Measurements from ENCODE around the gene EZR.
"Not testable (repeated sequence)": the region's sequence is repeated elsewhere in the genome, so short reads cannot be mapped to it uniquely, and the experiment has no call there.

Gene EZR

DNA sequence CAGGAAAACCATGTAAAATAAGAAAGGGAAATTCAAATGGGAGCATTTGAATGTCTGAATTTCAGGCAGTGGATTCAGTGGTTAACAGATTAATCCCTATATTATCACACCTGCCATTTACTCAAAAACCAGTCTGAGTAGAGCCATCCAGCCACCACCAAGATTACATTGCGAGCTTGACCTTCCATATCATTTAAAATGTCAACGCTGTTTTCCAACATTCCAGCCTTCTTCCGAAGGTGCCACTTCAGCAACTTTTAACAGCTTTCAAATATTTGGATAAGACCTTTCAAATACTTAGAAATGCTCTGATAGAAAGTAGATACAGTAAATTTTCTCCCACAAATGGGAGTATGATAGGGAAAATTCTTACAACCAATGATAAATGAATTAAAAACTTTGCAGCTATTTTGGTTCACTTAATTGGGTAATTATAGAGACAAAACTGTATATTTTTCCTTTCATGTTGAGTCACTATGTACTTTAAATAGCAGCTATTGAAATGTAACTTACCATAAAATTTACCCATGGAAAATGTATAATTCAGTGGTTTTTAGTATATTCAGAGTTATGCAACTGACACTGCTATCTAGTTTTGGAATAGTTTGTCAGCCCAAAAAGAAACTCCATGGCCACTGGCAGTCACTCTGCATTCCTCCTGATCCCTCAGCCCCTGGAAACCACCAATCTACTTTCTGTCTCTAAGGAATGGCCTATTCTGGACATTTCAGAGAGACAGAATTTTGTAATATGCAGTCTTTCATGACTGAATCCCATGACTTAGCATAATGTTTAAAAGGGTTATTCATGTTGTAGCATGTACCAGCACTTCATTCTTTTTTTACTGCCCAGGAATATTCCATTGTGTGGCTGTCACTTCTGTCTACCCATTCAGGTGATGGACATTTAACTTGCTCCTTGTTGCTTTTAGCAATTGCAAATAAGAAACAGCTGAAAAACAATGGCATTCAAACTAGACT is 21.5 kb downstream of the EZR start:
- no peak for DNase-seq (ENCODE audit: low spot score)

GRCh38 chr6:158796353-158796752 is 22.8 kb downstream of the EZR start:
- DNase-seq (ENCODE audit: low spot score) = no peak

- no peak for DNase-seq (ENCODE audit: low spot score)
Measured at GRCh38 chr6:158795516-158795915, 23.7 kb downstream of the EZR start.

DNA sequence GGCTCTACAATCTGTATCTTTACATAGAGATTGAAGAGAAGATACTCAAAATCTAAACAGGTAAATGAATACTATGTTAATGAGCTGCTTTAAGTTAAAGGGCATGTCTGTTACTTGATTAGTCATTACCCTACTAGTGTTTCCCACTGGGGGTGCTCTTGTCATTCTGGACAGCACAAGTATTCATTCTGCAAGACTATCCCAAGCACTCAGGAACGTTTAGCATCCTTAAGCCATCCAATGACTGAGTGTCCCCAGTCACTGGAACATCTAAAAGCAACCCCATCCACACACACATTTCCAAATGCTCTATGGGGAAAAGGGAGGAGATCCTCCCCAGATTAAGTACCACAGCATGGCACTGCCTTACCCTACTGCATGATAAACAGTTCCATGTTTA is 25.7 kb downstream of the EZR start:
- DNase-seq (ENCODE audit: low spot score) = no peak

GRCh38 chr6:158792505-158792904 is 26.7 kb downstream of the EZR start:
- DNase-seq (ENCODE audit: low spot score) = not testable (repeated sequence)

GRCh38 chr6:158791274-158791855 is 27.8 kb downstream of the EZR start:
- DNase-seq (ENCODE audit: low spot score) = no peak

- no peak for DNase-seq (ENCODE audit: low spot score)
Measured at GRCh38 chr6:158789115-158789917, 29.9 kb downstream of the EZR start.

DNA sequence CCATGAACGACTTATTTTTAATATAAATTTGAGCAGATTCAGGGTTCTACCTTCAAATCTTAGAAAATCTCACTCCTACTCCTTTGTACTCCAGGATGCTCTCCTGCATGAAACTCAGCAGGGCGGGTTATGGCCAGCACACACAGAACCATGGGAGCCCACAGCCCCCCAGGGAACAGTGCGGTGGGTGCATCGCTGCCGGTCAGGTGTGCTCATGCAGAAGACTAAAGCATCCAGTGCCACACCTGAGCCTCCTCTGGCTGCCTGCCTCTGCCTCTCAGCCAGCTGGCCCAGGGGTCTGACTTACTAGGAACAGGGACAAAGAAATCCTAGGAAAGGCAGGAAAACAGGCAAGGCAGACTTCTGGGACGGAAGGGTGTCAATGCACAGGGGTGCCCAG is 31.8 kb downstream of the EZR start:
- DNase-seq (ENCODE audit: low spot score) = no peak

DNA sequence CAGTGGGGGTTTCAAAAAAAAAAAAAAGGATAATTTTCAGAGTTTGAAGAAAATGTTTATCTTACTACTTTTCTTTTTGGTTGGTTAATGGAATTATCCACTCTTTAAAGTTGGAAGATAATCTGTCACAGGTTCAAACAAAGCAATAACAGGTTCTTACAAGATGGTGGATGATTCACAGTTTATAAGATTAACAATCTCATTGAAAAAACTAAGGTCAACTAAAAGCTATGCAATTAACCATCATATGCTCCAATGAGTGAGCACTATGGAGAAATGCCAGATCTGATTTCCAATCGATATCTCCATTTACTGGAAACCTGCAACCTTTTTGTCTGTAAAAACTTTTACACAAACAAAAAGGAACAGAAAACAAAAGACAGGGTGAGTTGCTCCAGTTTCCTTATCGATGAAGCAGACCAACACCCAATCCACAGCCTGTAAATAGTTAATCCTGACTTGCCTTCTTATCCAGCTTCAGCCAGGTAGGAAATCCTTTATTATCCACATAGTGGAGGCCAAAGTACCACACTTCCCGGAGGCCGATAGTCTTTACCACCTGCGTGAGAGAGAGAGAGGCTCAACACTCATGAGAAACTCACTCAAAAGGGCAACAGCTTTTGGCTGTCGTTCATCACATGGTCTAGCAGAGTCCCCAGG is 32.4 kb downstream of the EZR start:
- DNase-seq (ENCODE audit: low spot score) = no peak

- no peak for DNase-seq (ENCODE audit: low spot score)
Measured at GRCh38 chr6:158785036-158785435, 34.1 kb downstream of the EZR start.

DNA sequence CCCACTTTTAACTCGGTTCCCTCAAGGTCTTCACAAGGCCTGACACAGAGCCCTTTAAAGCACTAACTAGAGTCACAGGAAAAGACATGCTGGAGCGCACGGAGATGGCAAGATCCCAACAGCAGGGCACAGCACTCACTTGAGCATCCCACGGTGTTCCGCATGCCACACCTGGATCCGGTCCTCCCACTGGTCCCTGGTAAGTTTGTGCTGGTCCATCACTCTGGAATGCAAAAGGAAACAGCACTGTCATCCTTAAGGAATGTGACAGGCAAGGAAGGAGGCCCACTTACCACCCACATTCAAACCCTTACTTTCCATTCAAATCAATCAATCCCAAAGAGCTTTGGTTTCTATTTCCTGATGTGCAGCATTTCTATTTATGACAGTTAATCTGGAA is 34.7 kb downstream of the EZR start:
- no peak for DNase-seq (ENCODE audit: low spot score)

- no peak for DNase-seq (ENCODE audit: low spot score)
Measured at GRCh38 chr6:158783851-158784250, 35.3 kb downstream of the EZR start.

DNA sequence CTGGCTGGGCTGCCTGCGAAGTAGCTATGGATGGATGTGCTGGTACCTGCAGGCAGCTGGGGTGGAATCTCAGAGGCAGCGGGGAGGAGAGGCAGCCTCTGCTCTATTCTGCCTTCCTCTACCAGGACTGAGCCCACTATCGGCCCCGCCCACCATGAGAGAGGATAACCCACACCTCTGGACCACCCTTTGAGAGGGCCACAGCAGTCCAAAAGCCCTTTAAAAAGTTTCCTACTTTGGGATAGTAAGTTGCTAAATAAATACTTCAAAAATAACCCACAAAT is 36.1 kb downstream of the EZR start:
- DNase-seq (ENCODE audit: low spot score) = no peak

DNA sequence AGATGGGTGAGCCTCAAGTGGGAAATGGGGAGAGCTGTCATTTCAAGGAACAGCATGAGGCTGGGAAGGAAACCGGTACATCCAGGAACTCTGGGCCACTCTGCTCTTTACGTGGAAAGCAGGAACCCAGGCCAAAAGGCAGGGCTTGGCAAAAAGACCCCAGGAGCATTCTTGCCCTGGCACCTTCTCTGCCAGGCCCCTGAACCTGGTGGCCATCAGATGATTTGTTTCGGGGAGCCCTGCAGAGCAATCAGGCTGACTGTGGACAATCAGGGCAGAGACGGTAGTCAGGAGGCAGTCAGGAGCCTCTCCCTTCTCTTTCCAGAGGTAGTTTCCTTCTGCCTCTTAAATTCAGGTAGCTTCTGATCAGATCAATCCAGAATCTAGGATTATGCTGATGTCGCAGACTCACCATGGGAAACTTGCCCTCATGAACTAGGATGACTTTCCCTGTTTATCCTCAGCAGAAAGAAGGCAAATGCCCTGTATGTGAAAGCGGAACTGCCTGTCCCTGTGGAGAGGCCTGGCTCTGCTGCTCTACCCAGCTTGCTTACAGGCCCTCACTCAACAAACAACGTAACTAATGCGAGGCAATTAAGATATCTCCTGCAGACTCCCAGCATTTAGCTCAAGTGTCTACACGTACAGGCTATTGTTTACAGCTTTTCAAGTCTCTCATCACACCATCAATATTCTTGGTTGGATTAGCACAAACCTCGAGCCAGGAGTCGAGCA is 36.6 kb downstream of the EZR start:
- DNase-seq (ENCODE audit: low spot score) = no peak

GRCh38 chr6:158781692-158782373 is 37.3 kb downstream of the EZR start:
- no peak for DNase-seq (ENCODE audit: low spot score)

DNA sequence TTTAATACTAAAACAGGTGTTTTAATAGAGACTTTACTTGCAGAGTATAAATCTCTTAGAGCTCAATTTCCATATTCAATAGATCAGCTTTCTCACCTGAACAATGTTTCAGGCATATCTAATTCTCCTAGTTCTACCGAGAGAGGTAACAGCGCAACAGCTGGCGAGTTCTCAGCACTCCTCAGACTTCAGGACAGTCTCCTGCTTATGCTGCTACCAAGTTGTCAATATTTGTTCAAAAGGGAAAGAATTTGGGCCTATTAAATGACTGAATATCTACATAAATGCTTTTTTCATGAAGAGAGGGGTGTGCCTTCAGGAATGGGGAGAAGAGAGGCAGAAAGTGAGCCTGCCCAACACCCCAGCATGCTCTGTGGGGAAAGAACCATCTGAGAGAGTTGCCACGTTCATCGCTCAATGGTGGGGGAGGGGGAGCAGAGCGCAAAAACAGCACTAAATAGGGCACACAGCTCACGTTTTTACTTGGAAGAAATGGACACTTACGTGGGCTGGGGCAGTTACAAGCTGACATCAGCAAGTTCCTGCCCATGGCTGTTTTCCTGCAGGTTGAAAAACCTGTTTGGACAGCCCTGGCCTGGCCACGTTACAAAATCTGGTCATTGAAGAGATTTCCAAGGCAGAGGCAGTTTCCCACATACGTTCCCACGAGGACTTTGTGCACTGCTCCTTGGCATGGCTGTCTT is 38.0 kb downstream of the EZR start:
- no peak for DNase-seq (ENCODE audit: low spot score)

DNA sequence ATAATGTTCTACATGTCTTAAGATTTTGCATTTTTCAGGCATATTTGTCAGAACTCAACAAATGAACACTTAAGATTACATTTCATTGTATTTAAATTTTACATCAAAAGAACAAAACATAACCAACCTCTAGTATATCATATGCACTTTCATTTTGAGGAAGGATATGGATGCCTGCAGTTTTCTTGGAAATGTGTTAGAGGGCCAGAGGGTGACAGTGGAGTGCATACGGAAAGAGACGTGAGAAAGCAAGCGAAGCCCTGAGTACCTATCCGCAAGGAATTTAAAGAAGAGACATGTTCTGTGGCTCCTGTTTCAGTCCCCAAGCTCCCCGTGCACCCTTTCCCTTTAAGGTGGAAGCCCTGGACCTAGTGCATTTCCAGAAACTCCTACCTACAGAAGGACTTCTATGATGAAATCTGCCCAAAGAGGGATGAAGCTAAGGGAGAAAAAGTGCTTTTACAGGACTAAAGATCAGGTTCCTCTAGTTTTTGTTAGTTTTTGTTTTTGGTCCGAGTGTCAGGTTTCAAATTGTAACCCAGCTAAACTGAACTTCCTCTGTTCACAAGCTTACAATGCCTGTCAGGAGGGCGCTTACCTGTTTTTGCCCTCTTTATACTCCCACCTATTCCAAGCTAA is 38.8 kb downstream of the EZR start:
- no peak for DNase-seq (ENCODE audit: low spot score)

DNA sequence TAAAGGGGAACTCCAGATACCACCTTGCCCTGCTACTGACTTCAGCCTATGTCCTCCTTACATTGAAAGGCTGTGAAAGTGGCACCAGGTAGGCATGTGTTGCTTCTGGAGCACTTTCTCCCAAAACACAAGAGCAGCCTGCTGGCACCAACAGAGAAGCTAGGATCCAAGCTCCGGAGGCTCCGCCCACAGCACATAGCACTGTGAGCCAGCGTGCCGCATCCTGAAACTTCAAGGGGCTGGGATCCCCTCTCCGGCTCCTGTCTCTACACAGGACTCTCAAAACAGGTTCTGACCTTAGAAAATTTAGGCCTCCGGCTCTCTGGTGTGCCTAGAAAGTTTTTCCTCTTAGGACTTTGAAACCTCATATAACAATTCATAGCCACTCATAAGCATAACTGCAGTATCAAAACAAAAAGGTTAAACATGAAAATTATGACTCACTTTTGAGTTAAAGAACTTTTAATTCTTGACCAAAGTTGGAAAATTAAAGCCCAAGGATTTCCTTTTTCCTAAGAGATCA is 41.1 kb downstream of the EZR start:
- no peak for DNase-seq (ENCODE audit: low spot score)

DNA sequence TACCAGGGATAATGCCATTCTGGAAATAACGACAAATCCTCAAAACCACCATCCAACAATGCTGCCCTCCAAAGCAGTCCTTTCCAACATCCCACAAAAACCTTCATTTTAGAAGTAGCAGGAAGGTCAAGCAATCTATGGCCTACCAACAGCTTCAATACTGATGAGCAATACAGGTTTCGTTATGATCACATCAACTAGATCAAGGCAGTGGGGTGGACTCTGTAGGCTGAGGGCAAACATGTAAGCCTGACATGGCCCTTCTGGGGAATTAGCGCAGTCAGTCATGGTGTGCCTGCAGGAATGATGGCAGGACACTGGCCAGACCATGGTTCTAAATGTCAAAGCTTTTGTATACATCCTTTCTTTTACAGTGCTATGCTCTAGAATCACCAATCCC is 41.7 kb downstream of the EZR start:
- DNase-seq (ENCODE audit: low spot score) = no peak

GRCh38 chr6:158776737-158777136 is 42.4 kb downstream of the EZR start:
- no peak for DNase-seq (ENCODE audit: low spot score)

Data from HuH-7.5 (cell line).